Measurements from ENCODE around the gene CERCAM. TPM values are rescaled to one million over a fixed set of nuclear protein-coding genes. Genes with fewer than 3 reads are reported as not detected.

Gene CERCAM
- total and polyA plus RNA-seq, 2 donors from 2014 or later = 19.7 to 25.5 TPM

DNA sequence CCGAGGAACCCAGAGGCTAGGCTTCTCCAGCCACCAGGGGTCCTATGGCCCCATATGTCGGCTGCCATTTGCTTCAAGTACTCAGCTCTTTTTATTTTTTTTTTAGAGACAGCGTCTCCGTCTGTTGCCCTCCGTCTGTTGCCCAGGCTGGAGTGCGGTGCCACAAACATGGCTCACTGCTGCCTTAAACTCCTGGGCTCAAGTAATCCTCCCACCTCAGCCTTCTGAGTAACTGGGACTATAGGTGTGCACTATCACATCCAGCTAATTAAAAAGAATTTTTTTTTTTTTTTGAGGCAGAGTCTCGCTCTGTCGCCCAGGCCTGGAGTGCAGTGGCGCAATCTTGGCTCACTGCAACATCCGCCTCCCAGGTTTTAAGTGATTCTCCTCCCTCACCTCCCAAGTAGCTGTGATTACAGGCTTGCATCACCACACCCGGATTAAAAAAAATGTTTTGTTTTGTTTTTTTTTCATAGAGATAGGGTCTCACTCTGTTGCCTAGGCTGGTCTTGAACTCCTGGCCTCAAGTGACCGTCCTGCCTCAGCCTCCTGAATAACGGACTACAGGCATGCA is 8.9 kb downstream of the CERCAM start:
- Histone ChIP-seq H3K9ac (ENCODE audit: low read length in 3 of 3) (no peak overlapping the region), H3K27me3 (ENCODE audit: control insufficient read depth, insufficient read depth, low read length) (no peaks in the 10 kb centered on the region), H3K36me3 (ENCODE audit: control insufficient read depth in 2 of 3, insufficient read depth in 3 of 3, low read length in 3 of 3) (no peaks in the 10 kb centered on the region), H3K27ac (ENCODE audit: low read depth in 2 of 2, low read length in 2 of 2) (no peak overlapping the region), H3K9me3 (ENCODE audit: control insufficient read depth in 2 of 3, insufficient read depth in 1 of 3, low read length in 3 of 3) (no peaks in the 10 kb centered on the region), H3K4me3 (ENCODE audit: low read length in 3 of 3) (no peak overlapping the region), H3K4me1 (ENCODE audit: control insufficient read depth in 2 of 3, insufficient read depth in 2 of 3, low read depth in 1 of 3, low read length in 3 of 3) (no peaks in the 10 kb centered on the region)
- TF ChIP-seq, protein P1, sequence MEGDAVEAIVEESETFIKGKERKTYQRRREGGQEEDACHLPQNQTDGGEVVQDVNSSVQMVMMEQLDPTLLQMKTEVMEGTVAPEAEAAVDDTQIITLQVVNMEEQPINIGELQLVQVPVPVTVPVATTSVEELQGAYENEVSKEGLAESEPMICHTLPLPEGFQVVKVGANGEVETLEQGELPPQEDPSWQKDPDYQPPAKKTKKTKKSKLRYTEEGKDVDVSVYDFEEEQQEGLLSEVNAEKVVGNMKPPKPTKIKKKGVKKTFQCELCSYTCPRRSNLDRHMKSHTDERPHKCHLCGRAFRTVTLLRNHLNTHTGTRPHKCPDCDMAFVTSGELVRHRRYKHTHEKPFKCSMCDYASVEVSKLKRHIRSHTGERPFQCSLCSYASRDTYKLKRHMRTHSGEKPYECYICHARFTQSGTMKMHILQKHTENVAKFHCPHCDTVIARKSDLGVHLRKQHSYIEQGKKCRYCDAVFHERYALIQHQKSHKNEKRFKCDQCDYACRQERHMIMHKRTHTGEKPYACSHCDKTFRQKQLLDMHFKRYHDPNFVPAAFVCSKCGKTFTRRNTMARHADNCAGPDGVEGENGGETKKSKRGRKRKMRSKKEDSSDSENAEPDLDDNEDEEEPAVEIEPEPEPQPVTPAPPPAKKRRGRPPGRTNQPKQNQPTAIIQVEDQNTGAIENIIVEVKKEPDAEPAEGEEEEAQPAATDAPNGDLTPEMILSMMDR (IDR thresholded peaks at IDR 0.05; ENCODE audit: borderline replicate concordance, extremely low read depth, insufficient read depth) = no peak
- intact Hi-C loops (cut with DNase I) = no loop called here
- FAIRE-seq = no peak
- no peak for DNase-seq

- intact Hi-C loops (cut with DNase I) = no loop called here
- Histone ChIP-seq H3K36me3 (ENCODE audit: control insufficient read depth in 2 of 3, insufficient read depth in 3 of 3, low read length in 3 of 3) (no peaks in the 10 kb centered on the region), H3K27ac (ENCODE audit: low read depth in 2 of 2, low read length in 2 of 2) (no peak overlapping the region), H3K4me1 (ENCODE audit: control insufficient read depth in 2 of 3, insufficient read depth in 2 of 3, low read depth in 1 of 3, low read length in 3 of 3) (no peaks in the 10 kb centered on the region), H3K9me3 (ENCODE audit: control insufficient read depth in 2 of 3, insufficient read depth in 1 of 3, low read length in 3 of 3) (no peaks in the 10 kb centered on the region), H3K27me3 (ENCODE audit: control insufficient read depth, insufficient read depth, low read length) (no peaks in the 10 kb centered on the region), H3K4me3 (ENCODE audit: low read length in 3 of 3) (no peak overlapping the region), H3K9ac (ENCODE audit: low read length in 3 of 3) (no peak overlapping the region)
- TF ChIP-seq, protein P1 (IDR thresholded peaks at IDR 0.05; ENCODE audit: borderline replicate concordance, extremely low read depth, insufficient read depth) = no peak
- no peak for FAIRE-seq
- no peak for DNase-seq
Observed at GRCh38 chr9:128431207-128431606, 10.6 kb downstream of the CERCAM start.

GRCh38 chr9:128434340-128434739 is 13.7 kb downstream of the CERCAM start:
- no peaks in the 10 kb centered on the region for H3K27me3 ChIP-seq (ENCODE audit: control insufficient read depth, insufficient read depth, low read length)
- H3K36me3 ChIP-seq (ENCODE audit: control insufficient read depth in 2 of 3, insufficient read depth in 3 of 3, low read length in 3 of 3) = no peaks in the 10 kb centered on the region
- intact Hi-C loops (cut with DNase I) = no loop called here
- TF ChIP-seq, protein P1 (IDR thresholded peaks at IDR 0.05; ENCODE audit: borderline replicate concordance, extremely low read depth, insufficient read depth) = no peak
- no peak for DNase-seq
- no peak overlapping the region for H3K27ac ChIP-seq (ENCODE audit: low read depth in 2 of 2, low read length in 2 of 2)
- H3K4me1 ChIP-seq (ENCODE audit: control insufficient read depth in 2 of 3, insufficient read depth in 2 of 3, low read depth in 1 of 3, low read length in 3 of 3) = peaks cover 0 to 3% (median 0%) of the 10 kb centered on the region in 3 donors
- no peak overlapping the region for H3K9ac ChIP-seq (ENCODE audit: low read length in 3 of 3)
- no peak for FAIRE-seq
- no peak overlapping the region for H3K4me3 ChIP-seq (ENCODE audit: low read length in 3 of 3)
- no peaks in the 10 kb centered on the region for H3K9me3 ChIP-seq (ENCODE audit: control insufficient read depth in 2 of 3, insufficient read depth in 1 of 3, low read length in 3 of 3)

GRCh38 chr9:128435611-128436010 is 15.0 kb downstream of the CERCAM start:
- intact Hi-C loops (cut with DNase I) = no loop called here
- H3K9ac ChIP-seq (ENCODE audit: low read length in 3 of 3) = no peak overlapping the region
- FAIRE-seq (no peak), DNase-seq (no peak)
- H3K9me3 ChIP-seq (ENCODE audit: control insufficient read depth in 2 of 3, insufficient read depth in 1 of 3, low read length in 3 of 3) = no peaks in the 10 kb centered on the region
- H3K27ac ChIP-seq (ENCODE audit: low read depth in 2 of 2, low read length in 2 of 2) = no peak overlapping the region
- H3K4me1 ChIP-seq (ENCODE audit: control insufficient read depth in 2 of 3, insufficient read depth in 2 of 3, low read depth in 1 of 3, low read length in 3 of 3) = peaks cover 0 to 3% (median 0%) of the 10 kb centered on the region in 3 donors
- no peaks in the 10 kb centered on the region for H3K36me3 ChIP-seq (ENCODE audit: control insufficient read depth in 2 of 3, insufficient read depth in 3 of 3, low read length in 3 of 3)
- no peaks in the 10 kb centered on the region for H3K27me3 ChIP-seq (ENCODE audit: control insufficient read depth, insufficient read depth, low read length)
- TF ChIP-seq, protein P1 (IDR thresholded peaks at IDR 0.05; ENCODE audit: borderline replicate concordance, extremely low read depth, insufficient read depth) = no peak
- H3K4me3 ChIP-seq (ENCODE audit: low read length in 3 of 3) = no peak overlapping the region

All from kidney (tissue), 14 donors.